Trophoblast cell (in vitro differentiated cells and primary cell): ENCODE results near the gene JAML.

ENCODE experiments used
- DNase-seq, 2 donors: peaks; one replicate each; pipeline ENCODE4 v3.0.0-alpha.2; 2016
- H2AFZ ChIP-seq: 2 replicates; pipeline ENCODE4 v1.6.1; 2013; ENCODE audit warnings: low read length, moderate library complexity, mild to moderate bottlenecking; ENCODE audit not compliant: insufficient read depth, poor library complexity
- H2AK5ac ChIP-seq: 2 replicates; pipeline ENCODE4 v1.6.1; 2013; ENCODE audit warnings: mild to moderate bottlenecking, low read length
- H2BK120ac ChIP-seq: 2 replicates; pipeline ENCODE4 v1.6.1; 2013; ENCODE audit warnings: low read length, mild to moderate bottlenecking, moderate library complexity; ENCODE audit not compliant: insufficient read depth, poor library complexity
- H2BK12ac ChIP-seq: 2 replicates; pipeline ENCODE4 v1.6.1; 2013; ENCODE audit warnings: mild to moderate bottlenecking, low read length, moderate library complexity
- H2BK5ac ChIP-seq: 2 replicates; pipeline ENCODE4 v1.6.1; 2013; ENCODE audit warnings: low read length, low read depth, moderate library complexity, mild to moderate bottlenecking; ENCODE audit not compliant: poor library complexity
- H3K14ac ChIP-seq: 2 replicates; pipeline ENCODE4 v1.6.1; 2013; ENCODE audit warnings: mild to moderate bottlenecking, low read length
- H3K18ac ChIP-seq: 2 replicates; pipeline ENCODE4 v1.6.1; 2013; ENCODE audit warnings: mild to moderate bottlenecking, low read length
- H3K23ac ChIP-seq: 2 replicates; pipeline ENCODE4 v1.6.1; 2013; ENCODE audit warnings: low read length
- H3K27ac ChIP-seq: 2 replicates; pipeline ENCODE4 v1.5.1; 2013; ENCODE audit warnings: low read depth, mild to moderate bottlenecking, inconsistent platforms, low read length, moderate library complexity
- H3K27me3 ChIP-seq: 2 replicates; pipeline ENCODE4 v1.6.1; 2013; ENCODE audit warnings: inconsistent platforms, mild to moderate bottlenecking, low read length, moderate library complexity; ENCODE audit not compliant: insufficient read depth
- H3K36me3 ChIP-seq, 2 experiments: 1 replicate in 1 of 2; 2 replicates in 1 of 2; pipeline ENCODE4 v1.6.1; 2013; ENCODE audit warnings: low read length in 2 of 2, mild to moderate bottlenecking in 2 of 2, moderate library complexity in 1 of 2; ENCODE audit not compliant: insufficient read depth in 2 of 2, control insufficient read depth in 1 of 2
- H3K4ac ChIP-seq: 2 replicates; pipeline ENCODE4 v1.6.1; 2013; ENCODE audit warnings: low read depth, mild to moderate bottlenecking, low read length, moderate library complexity
- H3K4me1 ChIP-seq, 2 experiments: 1 replicate in 1 of 2; 2 replicates in 1 of 2; pipeline ENCODE4 v1.6.1; 2013; ENCODE audit warnings: low read length in 2 of 2, mild to moderate bottlenecking in 2 of 2, moderate library complexity in 1 of 2; ENCODE audit not compliant: insufficient read depth in 2 of 2, control insufficient read depth in 1 of 2
- H3K4me2 ChIP-seq: 2 replicates; pipeline ENCODE4 v1.6.1; 2013; ENCODE audit warnings: inconsistent platforms, mild to moderate bottlenecking, low read length, moderate library complexity
- H3K4me3 ChIP-seq: 2 replicates; pipeline ENCODE4 v1.5.1; 2013; ENCODE audit warnings: mild to moderate bottlenecking, low read depth, low read length, inconsistent platforms
- H3K79me1 ChIP-seq: one replicate; pipeline ENCODE4 v1.6.1; 2013; ENCODE audit warnings: low read length
- H3K79me2 ChIP-seq: 2 replicates; pipeline ENCODE4 v1.6.1; 2013; ENCODE audit warnings: low read length, mild to moderate bottlenecking; ENCODE audit not compliant: control insufficient read depth, insufficient read depth, poor library complexity
- H3K9ac ChIP-seq: 2 replicates; pipeline ENCODE4 v1.6.1; 2013; ENCODE audit warnings: mild to moderate bottlenecking, low read length
- H3K9me3 ChIP-seq: 2 replicates; pipeline ENCODE4 v1.6.1; 2013; ENCODE audit warnings: low read depth, mild to moderate bottlenecking, control low read depth, inconsistent platforms, low read length; ENCODE audit not compliant: insufficient read depth
- H4K12ac ChIP-seq: 2 replicates; pipeline ENCODE4 v1.6.1; 2013; ENCODE audit warnings: low read depth, mild to moderate bottlenecking, low read length, moderate library complexity
- H4K8ac ChIP-seq: 2 replicates; pipeline ENCODE4 v1.6.1; 2013; ENCODE audit warnings: low read depth, mild to moderate bottlenecking, low read length, moderate library complexity
- H4K91ac ChIP-seq: one replicate; pipeline ENCODE4 v1.6.1; 2013; ENCODE audit warnings: low read depth, mild to moderate bottlenecking, low read length, moderate library complexity
- WGBS: extraction: QIAGEN DNeasy Blood & Tissue Kit; methylation state at CpG from one replicate; pipeline ENCODE4 v1.1.7; 2013; ENCODE audit warnings: missing lambda C conversion rate; ENCODE audit not compliant: insufficient read length, insufficient coverage; ENCODE audit errors: extremely low coverage; 5-methylcytosine and 5-hydroxymethylcytosine counted together

The JAML gene

GRCh38 chr11:118265954-118266353, 41.1 kb upstream of the JAML start:
- Histone ChIP-seq H3K4me3 (no peak overlapping the region), H3K4ac (no peak overlapping the region), H2AFZ (no peak overlapping the region), H3K23ac (no peak overlapping the region), H2AK5ac (no peak overlapping the region), H3K4me1 (peaks cover 2 to 6% of the 10 kb centered on the region in 2 experiments), H2BK5ac (no peak overlapping the region), H3K4me2 (no peak overlapping the region), H3K27me3 (peaks cover 4% of the 10 kb centered on the region), H3K14ac (no peak overlapping the region), H4K12ac (no peak overlapping the region), H4K91ac (no peak overlapping the region), H2BK12ac (no peak overlapping the region), H3K79me2 (no peaks in the 10 kb centered on the region), H3K36me3 (no peaks in the 10 kb centered on the region), H3K18ac (no peak overlapping the region), H4K8ac (no peak overlapping the region), H3K79me1 (no peaks in the 10 kb centered on the region), H3K9me3 (no peaks in the 10 kb centered on the region), H3K9ac (no peak overlapping the region), H2BK120ac (no peak overlapping the region), H3K27ac (no peak overlapping the region)
- DNase-seq = no peak
- no CpG with 5 or more reads among the region's 1 CpG for WGBS

- DNase-seq = no peak
These were observed 40.0 kb upstream of the JAML start for GRCh38 chr11:118264569-118265465.

GRCh38 chr11:118263695-118264568, 39.1 kb upstream of the JAML start, which contains the start of gene MPZL2:
Gene MPZL2, minus strand, starts transcription at chr11:118264297. Its CDS starts 144 bp downstream, at chr11:118264153.
- Histone ChIP-seq H3K14ac (no peak within 1 kb of the TSS), H3K9me3 (no peaks in the 10 kb centered on the region), H2BK5ac (no peak within 1 kb of the TSS), H3K27ac (no peak within 1 kb of the TSS), H2BK120ac (no peak within 1 kb of the TSS), H3K79me1 (no peaks in the 10 kb centered on the region), H3K36me3 (no peaks in the 10 kb centered on the region), H3K27me3 (peaks cover 4% of the 10 kb centered on the region), H2BK12ac (no peak within 1 kb of the TSS), H3K9ac (no peak within 1 kb of the TSS), H4K8ac (no peak within 1 kb of the TSS), H4K91ac (no peak within 1 kb of the TSS), H3K18ac (no peak within 1 kb of the TSS), H4K12ac (no peak within 1 kb of the TSS), H2AFZ (no peak within 1 kb of the TSS), H3K4ac (no peak within 1 kb of the TSS), H3K4me3 (peak within 1 kb of the TSS; percentile 11), H3K4me2 (peak within 1 kb of the TSS; percentile 60), H3K23ac (no peak within 1 kb of the TSS), H3K79me2 (no peaks in the 10 kb centered on the region), H2AK5ac (no peak within 1 kb of the TSS), H3K4me1 (peaks cover 2 to 6% of the 10 kb centered on the region in 2 experiments)
- DNase-seq = peak in 1 of 2 donors; percentile 3
- no CpG with 5 or more reads among the region's 19 CpGs for WGBS

More at GRCh38 chr11:118264569-118265465, 40.0 kb upstream of the JAML start:
- H3K23ac ChIP-seq = no peak overlapping the region
- no peak overlapping the region for H3K9ac ChIP-seq
- no peak overlapping the region for H3K18ac ChIP-seq
- H3K9me3 ChIP-seq = no peaks in the 10 kb centered on the region
- H3K27ac ChIP-seq = no peak overlapping the region
- H3K79me2 ChIP-seq = no peaks in the 10 kb centered on the region
- no peak overlapping the region for H3K4ac ChIP-seq
- H3K4me3 ChIP-seq = no peak overlapping the region
- H2AFZ ChIP-seq = no peak overlapping the region
- H3K36me3 ChIP-seq = no peaks in the 10 kb centered on the region
- no peak overlapping the region for H2BK120ac ChIP-seq
- no peak overlapping the region for H2BK12ac ChIP-seq
- peak overlapping the region; percentile 60 for H3K4me2 ChIP-seq
- peaks cover 4% of the 10 kb centered on the region for H3K27me3 ChIP-seq
- H3K4me1 ChIP-seq = peaks cover 2 to 6% of the 10 kb centered on the region in 2 experiments
- no peak overlapping the region for H3K14ac ChIP-seq
- H3K79me1 ChIP-seq = no peaks in the 10 kb centered on the region
- no peak overlapping the region for H4K12ac ChIP-seq
- no peak overlapping the region for H2AK5ac ChIP-seq
- no CpG with 5 or more reads among the region's 13 CpGs for WGBS
- no peak overlapping the region for H4K8ac ChIP-seq
- H2BK5ac ChIP-seq = no peak overlapping the region
- H4K91ac ChIP-seq = no peak overlapping the region

DNA sequence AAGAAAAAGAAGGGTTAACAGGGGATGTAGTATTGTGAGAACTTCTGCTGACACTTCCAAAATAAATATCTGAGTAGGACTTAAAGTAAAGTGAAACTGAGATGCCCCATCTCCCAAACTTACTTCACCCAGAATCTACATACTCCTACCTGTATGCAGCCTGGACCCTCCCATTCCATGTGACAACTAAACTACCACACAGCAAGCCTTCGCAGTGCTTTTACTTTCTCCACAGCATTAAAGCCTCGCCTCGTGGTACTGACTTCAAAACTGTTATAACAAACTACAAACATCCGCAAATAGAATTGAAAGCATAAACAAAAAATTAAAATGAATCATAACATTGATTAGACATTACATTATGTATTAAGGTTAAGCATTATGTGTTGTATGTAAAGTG, 38.3 kb upstream of the JAML start:
- Histone ChIP-seq H3K23ac (no peak overlapping the region), H3K4me2 (no peak overlapping the region), H2AK5ac (no peak overlapping the region), H4K12ac (no peak overlapping the region), H2BK12ac (no peak overlapping the region), H3K36me3 (no peaks in the 10 kb centered on the region), H3K14ac (no peak overlapping the region), H4K91ac (no peak overlapping the region), H4K8ac (no peak overlapping the region), H3K27me3 (peaks cover 4% of the 10 kb centered on the region), H3K79me2 (no peaks in the 10 kb centered on the region), H3K4me1 (peaks cover 2 to 6% of the 10 kb centered on the region in 2 experiments), H3K4me3 (no peak overlapping the region), H3K18ac (no peak overlapping the region), H3K27ac (no peak overlapping the region), H3K4ac (no peak overlapping the region), H3K79me1 (no peaks in the 10 kb centered on the region), H3K9me3 (no peaks in the 10 kb centered on the region), H2BK5ac (no peak overlapping the region), H3K9ac (no peak overlapping the region), H2AFZ (no peak overlapping the region), H2BK120ac (no peak overlapping the region)
- DNase-seq = no peak
- no CpG with 5 or more reads among the region's 4 CpGs for WGBS
